Peyer's patch (tissue), 4 donors: Measurements from ENCODE around the gene LRP2BP.

ENCODE experiments used
- CTCF ChIP-seq, 6 experiments: fragments of 450-650 bp in 4 of 6; fragments of 200-600 bp in 2 of 6; sonication (generic) in 1 of 6; IDR thresholded peaks; one replicate each; pipeline ENCODE4 v1.5.1; 2017 to 2019; ENCODE audit warnings: antibody characterized with exemption in 6 of 6, mild to moderate bottlenecking in 3 of 6, moderate library complexity in 1 of 6
- POLR2A ChIP-seq, 2 donors: fragments of 450-650 bp; IDR thresholded peaks; one replicate each; pipeline ENCODE4 v1.5.1; 2017; ENCODE audit warnings: antibody characterized with exemption in 2 of 2, mild to moderate bottlenecking in 2 of 2, moderate library complexity in 2 of 2

- no peak for TF ChIP-seq CTCF (IDR thresholded peaks at IDR 0.05)
- TF ChIP-seq POLR2A (IDR thresholded peaks at IDR 0.05): no peak
Observed at GRCh38 chr4:185441479-185441878, 45.8 kb upstream of the LRP2BP start.
